NB4 (cell line): ENCODE measurements around the gene FGF4.

Experiments
- POLR2A ChIP-seq: IDR thresholded peaks from 2 replicates; pipeline ENCODE4 v1.6.1; 2011; ENCODE audit warnings: mild to moderate bottlenecking; ENCODE audit not compliant: insufficient read length; ENCODE audit errors: extremely low read depth
- TF ChIP-seq, protein P1 (sequence below): IDR thresholded peaks from one replicate; pipeline ENCODE4 v1.5.1; 2012; ENCODE audit warnings: low read depth, low read length
- TF ChIP-seq, protein P2 (sequence below): IDR thresholded peaks from 2 replicates; pipeline ENCODE4 v1.6.1; 2011; ENCODE audit warnings: low read depth, low read length

DNA sequence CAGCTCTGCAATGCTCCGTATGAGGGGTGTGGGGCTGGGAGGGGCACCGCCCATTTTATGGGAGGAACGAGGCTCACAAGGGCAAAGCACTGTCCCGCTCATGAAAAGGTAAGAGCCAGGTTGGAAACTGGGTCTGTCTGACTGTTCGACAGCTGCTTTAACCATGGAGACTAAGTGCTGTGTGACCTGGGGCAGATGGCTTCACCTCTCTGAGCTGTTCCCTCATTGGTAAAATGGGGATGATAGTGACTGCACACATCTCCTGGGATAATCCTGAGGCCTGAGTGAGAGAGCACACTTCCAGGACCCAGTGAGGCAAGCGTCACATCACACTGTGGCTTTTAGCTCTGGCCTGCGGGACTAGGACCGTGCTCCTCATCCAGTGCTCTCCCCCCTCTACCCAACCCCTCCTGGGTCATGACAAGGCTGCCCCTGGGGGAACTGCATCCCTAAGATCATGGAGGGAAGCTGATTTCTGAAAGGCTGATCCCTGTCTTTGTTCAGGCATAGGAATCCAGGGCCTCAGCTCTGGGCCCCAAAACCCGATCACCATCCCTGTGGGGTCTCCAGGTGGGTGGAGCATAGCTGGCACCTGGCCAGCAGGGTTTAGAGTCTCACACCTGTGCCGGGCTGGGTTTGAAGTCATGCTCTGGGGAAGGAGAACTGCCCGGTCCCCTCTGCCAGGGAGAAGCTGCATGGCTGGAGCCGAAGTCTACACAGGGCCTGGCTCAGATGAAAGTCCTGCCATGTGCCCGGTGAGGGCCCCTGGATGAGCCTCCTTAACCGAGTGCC is 22.8 kb upstream of the FGF4 start:
- TF ChIP-seq, protein P1, sequence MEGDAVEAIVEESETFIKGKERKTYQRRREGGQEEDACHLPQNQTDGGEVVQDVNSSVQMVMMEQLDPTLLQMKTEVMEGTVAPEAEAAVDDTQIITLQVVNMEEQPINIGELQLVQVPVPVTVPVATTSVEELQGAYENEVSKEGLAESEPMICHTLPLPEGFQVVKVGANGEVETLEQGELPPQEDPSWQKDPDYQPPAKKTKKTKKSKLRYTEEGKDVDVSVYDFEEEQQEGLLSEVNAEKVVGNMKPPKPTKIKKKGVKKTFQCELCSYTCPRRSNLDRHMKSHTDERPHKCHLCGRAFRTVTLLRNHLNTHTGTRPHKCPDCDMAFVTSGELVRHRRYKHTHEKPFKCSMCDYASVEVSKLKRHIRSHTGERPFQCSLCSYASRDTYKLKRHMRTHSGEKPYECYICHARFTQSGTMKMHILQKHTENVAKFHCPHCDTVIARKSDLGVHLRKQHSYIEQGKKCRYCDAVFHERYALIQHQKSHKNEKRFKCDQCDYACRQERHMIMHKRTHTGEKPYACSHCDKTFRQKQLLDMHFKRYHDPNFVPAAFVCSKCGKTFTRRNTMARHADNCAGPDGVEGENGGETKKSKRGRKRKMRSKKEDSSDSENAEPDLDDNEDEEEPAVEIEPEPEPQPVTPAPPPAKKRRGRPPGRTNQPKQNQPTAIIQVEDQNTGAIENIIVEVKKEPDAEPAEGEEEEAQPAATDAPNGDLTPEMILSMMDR, result no peak
- TF ChIP-seq, protein P2, sequence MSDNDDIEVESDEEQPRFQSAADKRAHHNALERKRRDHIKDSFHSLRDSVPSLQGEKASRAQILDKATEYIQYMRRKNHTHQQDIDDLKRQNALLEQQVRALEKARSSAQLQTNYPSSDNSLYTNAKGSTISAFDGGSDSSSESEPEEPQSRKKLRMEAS, result no peak
- no peak for TF ChIP-seq POLR2A
